Stimulated activated CD4-positive, alpha-beta T cell treated with anti-CD3 and anti-CD28 coated beads, Interleukin-4, amount 100 ng/mL, for 1 hour (primary cell): ENCODE data around the gene TCF4.

Source experiments
- DNase-seq: peaks from one replicate; pipeline ENCODE4 v3.0.0-alpha.2; 2020

Gene TCF4

GRCh38 chr18:55219059-55219458 lies 368.9 kb downstream of the TCF4 start:
- no peak for DNase-seq

GRCh38 chr18:55214969-55215368 lies 373.0 kb downstream of the TCF4 start:
- no peak for DNase-seq

- DNase-seq, result no peak
Observed at GRCh38 chr18:55214534-55214933, 373.5 kb downstream of the TCF4 start.

- no peak for DNase-seq
Observed at GRCh38 chr18:55213586-55213985, 374.4 kb downstream of the TCF4 start.

- DNase-seq, result no peak
Observed at GRCh38 chr18:55206927-55207326, 381.1 kb downstream of the TCF4 start.

GRCh38 chr18:55202232-55202917 lies 385.6 kb downstream of the TCF4 start:
- DNase-seq, result no peak

- no peak for DNase-seq
Observed at GRCh38 chr18:55199291-55199963, 388.6 kb downstream of the TCF4 start.

GRCh38 chr18:55195863-55196262 lies 392.1 kb downstream of the TCF4 start:
- no peak for DNase-seq

GRCh38 chr18:55189972-55190371 lies 398.0 kb downstream of the TCF4 start:
- no peak for DNase-seq

- no peak for DNase-seq
Observed at GRCh38 chr18:55186588-55186987, 401.4 kb downstream of the TCF4 start.

GRCh38 chr18:55185391-55185790 lies 402.6 kb downstream of the TCF4 start:
- no peak for DNase-seq

- no peak for DNase-seq
Observed at GRCh38 chr18:55179835-55180234, 408.2 kb downstream of the TCF4 start.

GRCh38 chr18:55179425-55179824 lies 408.6 kb downstream of the TCF4 start:
- no peak for DNase-seq

GRCh38 chr18:55173291-55173690 lies 414.7 kb downstream of the TCF4 start:
- DNase-seq, result no peak
